Measurements from ENCODE around the gene DYSF. TPM values are rescaled to one million over a fixed set of nuclear protein-coding genes. Genes with fewer than 3 reads are reported as not detected.
A peak's percentile ranks its signal among the peaks of the same experiment; 100 is the strongest.

Gene DYSF
- total and polyA plus RNA-seq, 3 donors from 2014 or later: 6.8 to 10.9 (median 8.9) TPM

DNA sequence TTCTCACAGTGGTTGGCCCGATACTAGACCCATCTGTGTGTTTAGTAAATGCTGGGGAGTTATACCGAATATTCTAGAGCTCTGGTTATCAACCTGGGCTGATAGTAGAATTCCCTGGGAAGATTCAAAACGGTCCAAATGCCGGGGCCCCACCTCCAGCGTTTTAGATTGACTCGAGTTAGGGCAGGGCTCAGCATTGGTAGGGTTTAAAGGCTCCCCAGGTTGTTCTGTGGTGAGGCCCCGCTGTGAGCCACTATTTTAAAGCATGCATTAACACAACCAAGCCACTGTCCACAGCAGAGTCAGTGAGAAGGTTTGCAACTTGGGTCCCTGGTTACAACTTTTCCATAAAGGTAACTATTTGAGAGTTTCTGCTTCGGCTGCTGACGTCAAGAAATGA lies 73.6 kb downstream of the DYSF start:
- intact Hi-C loops (cut with DNase I; ENCODE audit: low total_unique reads): no loop called here
- 80 to 82% methylated on average over 9 of the region's 9 CpGs for WGBS, 2 donors
- Histone ChIP-seq H3K4me1 (no peaks in the 10 kb centered on the region), H3K4me3 (no peak overlapping the region), H3K27me3 (no peaks in the 10 kb centered on the region), H3K9me3 (no peaks in the 10 kb centered on the region), H3K27ac (no peak overlapping the region), H3K36me3 (ENCODE audit: low read depth, missing control alignments) (no peaks in the 10 kb centered on the region)
- TF ChIP-seq POLR2A (IDR thresholded peaks at IDR 0.05): no peak
- TF ChIP-seq, protein P1, sequence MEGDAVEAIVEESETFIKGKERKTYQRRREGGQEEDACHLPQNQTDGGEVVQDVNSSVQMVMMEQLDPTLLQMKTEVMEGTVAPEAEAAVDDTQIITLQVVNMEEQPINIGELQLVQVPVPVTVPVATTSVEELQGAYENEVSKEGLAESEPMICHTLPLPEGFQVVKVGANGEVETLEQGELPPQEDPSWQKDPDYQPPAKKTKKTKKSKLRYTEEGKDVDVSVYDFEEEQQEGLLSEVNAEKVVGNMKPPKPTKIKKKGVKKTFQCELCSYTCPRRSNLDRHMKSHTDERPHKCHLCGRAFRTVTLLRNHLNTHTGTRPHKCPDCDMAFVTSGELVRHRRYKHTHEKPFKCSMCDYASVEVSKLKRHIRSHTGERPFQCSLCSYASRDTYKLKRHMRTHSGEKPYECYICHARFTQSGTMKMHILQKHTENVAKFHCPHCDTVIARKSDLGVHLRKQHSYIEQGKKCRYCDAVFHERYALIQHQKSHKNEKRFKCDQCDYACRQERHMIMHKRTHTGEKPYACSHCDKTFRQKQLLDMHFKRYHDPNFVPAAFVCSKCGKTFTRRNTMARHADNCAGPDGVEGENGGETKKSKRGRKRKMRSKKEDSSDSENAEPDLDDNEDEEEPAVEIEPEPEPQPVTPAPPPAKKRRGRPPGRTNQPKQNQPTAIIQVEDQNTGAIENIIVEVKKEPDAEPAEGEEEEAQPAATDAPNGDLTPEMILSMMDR (IDR thresholded peaks at IDR 0.05): no peak
- no peak for DNase-seq

GRCh38 chr2:71528131-71528591 lies 74.8 kb downstream of the DYSF start:
- H3K36me3 ChIP-seq (ENCODE audit: low read depth, missing control alignments): no peaks in the 10 kb centered on the region
- no peak for TF ChIP-seq POLR2A (IDR thresholded peaks at IDR 0.05)
- TF ChIP-seq, protein P1 (IDR thresholded peaks at IDR 0.05): no peak

GRCh38 chr2:71528749-71529148 lies 75.4 kb downstream of the DYSF start:
- no peaks in the 10 kb centered on the region for H3K36me3 ChIP-seq (ENCODE audit: low read depth, missing control alignments)
- H3K4me3 ChIP-seq: no peak overlapping the region
- no peaks in the 10 kb centered on the region for H3K27me3 ChIP-seq
- no peaks in the 10 kb centered on the region for H3K4me1 ChIP-seq
- H3K27ac ChIP-seq: no peak overlapping the region
- WGBS, 2 donors: 92 to 93% methylated on average over 4 of the region's 4 CpGs
- H3K9me3 ChIP-seq: no peaks in the 10 kb centered on the region
- no peak for DNase-seq
- intact Hi-C loops (cut with DNase I; ENCODE audit: low total_unique reads): no loop called here
- TF ChIP-seq POLR2A (IDR thresholded peaks at IDR 0.05): no peak
- TF ChIP-seq, protein P1 (IDR thresholded peaks at IDR 0.05): no peak

More at GRCh38 chr2:71528131-71528591, 74.8 kb downstream of the DYSF start:
- intact Hi-C loops (cut with DNase I; ENCODE audit: low total_unique reads): no loop called here
- no peaks in the 10 kb centered on the region for H3K27me3 ChIP-seq
- no peak for DNase-seq
- H3K27ac ChIP-seq: no peak overlapping the region
- H3K9me3 ChIP-seq: no peaks in the 10 kb centered on the region
- WGBS, 2 donors: 86 to 94% methylated on average over 10 of the region's 10 CpGs
- H3K4me1 ChIP-seq: no peaks in the 10 kb centered on the region
- no peak overlapping the region for H3K4me3 ChIP-seq

DNA sequence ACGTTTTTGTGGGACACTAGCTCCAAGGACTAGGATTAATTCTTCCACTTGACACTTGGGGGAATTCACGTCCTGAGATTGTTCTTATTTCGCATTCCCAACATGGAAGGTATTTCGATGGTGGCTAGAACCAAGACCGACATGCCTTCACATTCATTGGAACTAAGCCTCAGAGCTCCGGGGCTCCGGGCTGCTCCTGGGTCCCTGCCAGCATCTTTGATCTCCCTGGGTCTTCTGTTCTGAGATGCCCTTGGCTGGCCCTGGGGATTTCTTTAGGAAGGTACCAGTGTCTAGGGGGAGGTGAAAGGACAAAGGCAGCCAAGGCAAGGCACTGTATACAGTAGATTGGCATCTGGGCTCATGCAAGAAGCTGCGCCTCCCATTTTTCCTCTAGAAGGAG lies 76.8 kb downstream of the DYSF start:
- WGBS, 2 donors: 74 to 78% methylated on average over 8 of the region's 8 CpGs
- Histone ChIP-seq H3K27me3 (no peaks in the 10 kb centered on the region), H3K9me3 (no peaks in the 10 kb centered on the region), H3K4me3 (no peak overlapping the region), H3K36me3 (ENCODE audit: low read depth, missing control alignments) (no peaks in the 10 kb centered on the region), H3K4me1 (no peaks in the 10 kb centered on the region), H3K27ac (no peak overlapping the region)
- TF ChIP-seq POLR2A (IDR thresholded peaks at IDR 0.05): no peak
- TF ChIP-seq, protein P1 (IDR thresholded peaks at IDR 0.05): no peak
- intact Hi-C loops (cut with DNase I; ENCODE audit: low total_unique reads): no loop called here
- no peak for DNase-seq

- Histone ChIP-seq H3K27ac (no peak overlapping the region), H3K9me3 (no peaks in the 10 kb centered on the region), H3K36me3 (ENCODE audit: low read depth, missing control alignments) (no peaks in the 10 kb centered on the region), H3K4me3 (no peak overlapping the region), H3K27me3 (no peaks in the 10 kb centered on the region), H3K4me1 (no peaks in the 10 kb centered on the region)
- 83 to 84% methylated on average over 7 of the region's 7 CpGs for WGBS, 2 donors
- intact Hi-C loops (cut with DNase I; ENCODE audit: low total_unique reads): no loop called here
- DNase-seq: peak; percentile 32
- TF ChIP-seq, protein P1 (IDR thresholded peaks at IDR 0.05): peak in 2 of 3 experiments; percentile 63 to 68
- no peak for TF ChIP-seq POLR2A (IDR thresholded peaks at IDR 0.05)
Observed at GRCh38 chr2:71530641-71531332, 77.4 kb downstream of the DYSF start.
